ENCODE results near the gene GLRA1.

DNA sequence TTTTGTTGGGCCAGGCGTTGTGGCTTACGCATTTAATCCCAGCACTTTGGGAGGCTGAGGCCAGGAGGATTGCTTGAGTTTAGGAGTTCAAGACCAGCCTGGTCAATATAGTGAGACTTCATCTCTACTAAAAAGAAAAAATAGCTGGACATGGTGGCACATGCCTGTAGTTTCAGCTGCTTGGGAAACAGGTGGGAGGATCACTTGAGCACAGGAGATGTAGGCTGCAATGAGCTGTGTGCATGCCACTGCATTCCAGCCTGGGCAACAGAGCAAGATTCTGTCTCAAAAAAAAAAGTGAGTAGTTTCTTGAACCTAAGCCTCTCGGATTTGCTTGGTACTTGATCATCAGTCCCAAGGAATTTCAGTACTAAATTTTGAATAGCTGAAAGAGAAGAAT lies 126.0 kb downstream of the GLRA1 start:
- TF ChIP-seq POLR2A (IDR thresholded peaks at IDR 0.05; ENCODE audit: low read depth) (no peak), EP300 (IDR thresholded peaks at IDR 0.05) (no peak)
- TF ChIP-seq, protein P1, sequence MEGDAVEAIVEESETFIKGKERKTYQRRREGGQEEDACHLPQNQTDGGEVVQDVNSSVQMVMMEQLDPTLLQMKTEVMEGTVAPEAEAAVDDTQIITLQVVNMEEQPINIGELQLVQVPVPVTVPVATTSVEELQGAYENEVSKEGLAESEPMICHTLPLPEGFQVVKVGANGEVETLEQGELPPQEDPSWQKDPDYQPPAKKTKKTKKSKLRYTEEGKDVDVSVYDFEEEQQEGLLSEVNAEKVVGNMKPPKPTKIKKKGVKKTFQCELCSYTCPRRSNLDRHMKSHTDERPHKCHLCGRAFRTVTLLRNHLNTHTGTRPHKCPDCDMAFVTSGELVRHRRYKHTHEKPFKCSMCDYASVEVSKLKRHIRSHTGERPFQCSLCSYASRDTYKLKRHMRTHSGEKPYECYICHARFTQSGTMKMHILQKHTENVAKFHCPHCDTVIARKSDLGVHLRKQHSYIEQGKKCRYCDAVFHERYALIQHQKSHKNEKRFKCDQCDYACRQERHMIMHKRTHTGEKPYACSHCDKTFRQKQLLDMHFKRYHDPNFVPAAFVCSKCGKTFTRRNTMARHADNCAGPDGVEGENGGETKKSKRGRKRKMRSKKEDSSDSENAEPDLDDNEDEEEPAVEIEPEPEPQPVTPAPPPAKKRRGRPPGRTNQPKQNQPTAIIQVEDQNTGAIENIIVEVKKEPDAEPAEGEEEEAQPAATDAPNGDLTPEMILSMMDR (IDR thresholded peaks at IDR 0.05): no peak

Measured in esophagus muscularis mucosa (tissue), 4 donors.